Spleen (tissue), 7 donors: ENCODE data around the gene ZNF831.

Experiments
- CTCF ChIP-seq, 11 experiments: fragments of 200-600 bp in 7 of 11; fragments of 450-650 bp in 4 of 11; sonication (generic) in 4 of 11; IDR thresholded peaks in 8 of 11; conservative IDR thresholded peaks in 3 of 11; 1 replicate in 7 of 11; 2 replicates in 4 of 11; pipeline versions ENCODE4 v1.4.0 to v1.8.0; 2016 to 2021; ENCODE audit warnings: antibody characterized with exemption in 11 of 11, inconsistent platforms in 4 of 11, mild to moderate bottlenecking in 1 of 11
- POLR2A ChIP-seq, 3 donors: fragments of 450-650 bp; IDR thresholded peaks; one replicate each; pipeline ENCODE4 v1.5.1; 2017; ENCODE audit warnings: antibody characterized with exemption in 3 of 3, mild to moderate bottlenecking in 1 of 3
- donor health status: DM: no; HTN: no; CAD: no; lungs with moderate emphysema.
- donor health status: DM: no; HTN: no; CAD: no.
- donor health status: DM: no; HTN: no; CAD: no.

GRCh38 chr20:59165891-59166709 is 2.5 kb downstream of the ZNF831 start:
- no peak for TF ChIP-seq CTCF (IDR thresholded peaks at IDR 0.05 in 8 of 11, conservative IDR thresholded peaks at IDR 0.05 in 3 of 11)
- TF ChIP-seq POLR2A (IDR thresholded peaks at IDR 0.05): no peak
